Mesenchymal stem cell (in vitro differentiated cells and primary cell): Measurements from ENCODE around the gene PPP1R12B.
"Not testable (repeated sequence)": the region's sequence is repeated elsewhere in the genome, so short reads cannot be mapped to it uniquely, and the experiment has no call there.

Source experiments
- DNase-seq: peaks from one replicate; pipeline ENCODE4 v3.0.0-alpha.2; 2013
- H2AFZ ChIP-seq: one replicate; pipeline ENCODE4 v1.6.1; 2013; ENCODE audit warnings: low read depth, mild to moderate bottlenecking, control low read depth, inconsistent platforms, low read length, moderate library complexity
- H2AK5ac ChIP-seq: 2 replicates; pipeline ENCODE4 v1.6.1; 2013; ENCODE audit warnings: low read length, moderate library complexity, mild to moderate bottlenecking, inconsistent platforms; ENCODE audit not compliant: severe bottlenecking
- H2BK120ac ChIP-seq: one replicate; pipeline ENCODE4 v1.6.1; 2013; ENCODE audit warnings: low read depth, mild to moderate bottlenecking, inconsistent platforms, low read length, moderate library complexity
- H2BK12ac ChIP-seq, 2 experiments: one replicate each; pipeline ENCODE4 v1.6.1; 2013; ENCODE audit warnings: inconsistent platforms in 2 of 2, low read length in 2 of 2, mild to moderate bottlenecking in 2 of 2, moderate library complexity in 2 of 2, control low read depth in 1 of 2
- H2BK15ac ChIP-seq: one replicate; pipeline ENCODE4 v1.6.1; 2013; ENCODE audit warnings: mild to moderate bottlenecking, low read depth, inconsistent platforms; ENCODE audit not compliant: poor library complexity, severe bottlenecking
- H2BK5ac ChIP-seq: 2 replicates; pipeline ENCODE4 v1.6.1; 2013; ENCODE audit warnings: low read depth, mild to moderate bottlenecking, low read length, control low read depth, inconsistent platforms; ENCODE audit not compliant: poor library complexity, severe bottlenecking
- H3K14ac ChIP-seq, 2 experiments: one replicate each; pipeline ENCODE4 v1.6.1; 2013; ENCODE audit warnings: inconsistent platforms in 2 of 2, low read length in 2 of 2, control low read depth in 1 of 2, mild to moderate bottlenecking in 1 of 2, moderate library complexity in 1 of 2
- H3K18ac ChIP-seq, 2 experiments: one replicate each; pipeline ENCODE4 v1.6.1; 2013; ENCODE audit warnings: inconsistent platforms in 2 of 2, low read length in 2 of 2, control low read depth in 1 of 2, low read depth in 1 of 2, mild to moderate bottlenecking in 1 of 2
- H3K23ac ChIP-seq, 2 experiments: one replicate each; pipeline ENCODE4 v1.6.1; 2013; ENCODE audit warnings: inconsistent platforms in 2 of 2, low read length in 2 of 2, mild to moderate bottlenecking in 2 of 2, moderate library complexity in 2 of 2, control low read depth in 1 of 2
- H3K27ac ChIP-seq: 2 replicates; pipeline ENCODE4 v1.5.1; 2013; ENCODE audit warnings: mild to moderate bottlenecking, moderate library complexity, low read length, control low read depth, inconsistent platforms; ENCODE audit not compliant: poor library complexity, severe bottlenecking
- H3K27me3 ChIP-seq, 2 experiments: 2 replicates each; pipeline versions ENCODE4 v1.6.1 to v1.7.0; 2013; ENCODE audit warnings: low read length in 2 of 2, mild to moderate bottlenecking in 2 of 2, moderate library complexity in 2 of 2, control low read depth in 1 of 2, inconsistent platforms in 1 of 2; ENCODE audit not compliant: control insufficient read depth in 1 of 2, insufficient read depth in 1 of 2
- H3K36me3 ChIP-seq, 2 experiments: 2 replicates each; pipeline versions ENCODE4 v1.6.1 to v1.7.0; 2013; ENCODE audit warnings: low read length in 2 of 2, control low read depth in 1 of 2, inconsistent platforms in 1 of 2, low read depth in 1 of 2, mild to moderate bottlenecking in 1 of 2; ENCODE audit not compliant: insufficient read depth in 2 of 2, control insufficient read depth in 1 of 2
- H3K4ac ChIP-seq, 2 experiments: one replicate each; pipeline ENCODE4 v1.6.1; 2013; ENCODE audit warnings: inconsistent platforms in 2 of 2, low read length in 2 of 2, mild to moderate bottlenecking in 2 of 2, moderate library complexity in 2 of 2, control low read depth in 1 of 2, low read depth in 1 of 2
- H3K4me1 ChIP-seq: 2 replicates; pipeline ENCODE4 v1.6.1; 2013; ENCODE audit warnings: low read depth, low read length, control low read depth; ENCODE audit not compliant: control insufficient read depth, insufficient read depth
- H3K4me2 ChIP-seq: 2 replicates; pipeline ENCODE4 v1.6.1; 2013; ENCODE audit warnings: low read length, mild to moderate bottlenecking, inconsistent platforms; ENCODE audit not compliant: poor library complexity, severe bottlenecking
- H3K4me3 ChIP-seq, 2 experiments: 2 replicates each; pipeline versions ENCODE4 v1.5.1 to v1.7.0; 2013; ENCODE audit warnings: low read length in 2 of 2, mild to moderate bottlenecking in 2 of 2, control low read depth in 1 of 2, low read depth in 1 of 2; ENCODE audit not compliant: insufficient read depth in 1 of 2
- H3K79me1 ChIP-seq: replicated peaks from 2 replicates; pipeline ENCODE4 v1.6.1; 2013; ENCODE audit warnings: mild to moderate bottlenecking, control low read depth, low read length, inconsistent platforms; ENCODE audit not compliant: poor library complexity, severe bottlenecking
- H3K9ac ChIP-seq: 2 replicates; pipeline ENCODE4 v1.7.0; 2013; ENCODE audit warnings: mild to moderate bottlenecking, low read length, moderate library complexity
- H3K9me3 ChIP-seq: 2 replicates; pipeline ENCODE4 v1.7.0; 2013; ENCODE audit warnings: mild to moderate bottlenecking, low read length; ENCODE audit not compliant: control insufficient read depth
- H4K8ac ChIP-seq: one replicate; pipeline ENCODE4 v1.6.1; 2013; ENCODE audit warnings: inconsistent platforms, mild to moderate bottlenecking, low read length, moderate library complexity
- H4K91ac ChIP-seq: one replicate; pipeline ENCODE4 v1.6.1; 2013; ENCODE audit warnings: mild to moderate bottlenecking, low read length, inconsistent platforms
- WGBS: methylation state at CpG from one replicate; pipeline ENCODE4 v1.1.7; 2013; ENCODE audit warnings: mixed read lengths; 5-methylcytosine and 5-hydroxymethylcytosine counted together

The PPP1R12B gene

GRCh38 chr1:202471246-202471645 lies 122.7 kb downstream of the PPP1R12B start:
- H3K9me3 ChIP-seq: no peaks in the 10 kb centered on the region
- WGBS: 60% methylated on average over 1 of the region's 3 CpGs

DNA sequence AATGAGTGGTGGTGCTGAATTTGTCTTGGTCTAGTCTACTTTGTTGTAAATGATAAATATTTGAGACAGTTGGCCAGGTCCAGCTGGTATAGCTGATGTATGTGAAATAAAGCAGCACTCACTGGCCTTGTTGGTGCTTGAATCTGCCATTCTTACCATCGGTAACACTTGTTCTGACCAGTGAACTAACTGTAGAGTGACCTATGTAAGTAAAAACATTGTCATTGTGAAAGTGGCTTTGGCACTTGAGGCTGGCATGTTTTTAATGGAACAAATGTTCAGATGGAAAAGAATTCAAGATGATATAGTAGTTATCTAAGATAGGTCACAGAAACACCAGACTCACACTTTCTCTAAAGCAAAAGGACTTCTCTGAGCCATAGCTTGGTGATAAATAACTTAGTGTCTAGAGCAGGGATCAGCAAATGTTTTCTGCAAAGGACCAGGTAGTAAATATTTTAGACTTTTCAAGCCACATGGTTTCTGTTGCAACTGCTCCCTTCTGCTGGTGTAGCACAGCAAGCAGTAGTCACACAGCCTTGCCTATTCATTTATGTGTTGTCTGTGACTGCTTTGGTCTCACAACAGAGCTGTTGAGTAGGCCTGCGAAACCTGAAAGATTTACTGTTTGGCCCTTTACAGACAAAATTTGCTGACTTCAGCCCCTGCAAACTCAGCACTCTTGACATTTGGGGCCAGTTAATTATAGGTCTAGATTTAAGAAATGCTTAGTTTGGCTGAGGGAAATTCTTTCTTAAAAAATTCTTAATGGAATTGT lies 124.0 kb downstream of the PPP1R12B start:
- not testable (repeated sequence) for H3K4me3 ChIP-seq, H3K18ac ChIP-seq, H3K27me3 ChIP-seq, H3K23ac ChIP-seq, H2BK5ac ChIP-seq, H3K9me3 ChIP-seq, H3K36me3 ChIP-seq, H2AFZ ChIP-seq, H3K27ac ChIP-seq, H2BK12ac ChIP-seq, H3K4ac ChIP-seq, DNase-seq, H4K8ac ChIP-seq, H3K14ac ChIP-seq, H3K9ac ChIP-seq, H2AK5ac ChIP-seq, H2BK120ac ChIP-seq, H3K79me1 ChIP-seq, H3K4me1 ChIP-seq, H4K91ac ChIP-seq, H3K4me2 ChIP-seq, H2BK15ac ChIP-seq
- 100% methylated on average over 1 of the region's 2 CpGs for WGBS

More at GRCh38 chr1:202471246-202471645, 122.7 kb downstream of the PPP1R12B start:
- Histone ChIP-seq H2BK15ac (no peak overlapping the region), H3K4ac (no peak overlapping the region), H2BK12ac (no peak overlapping the region), H2AFZ (no peak overlapping the region), H4K91ac (no peak overlapping the region), H2BK120ac (no peak overlapping the region), H3K27me3 (no peaks in the 10 kb centered on the region), H3K36me3 (no peaks in the 10 kb centered on the region), H3K4me3 (no peak overlapping the region), H3K4me2 (no peak overlapping the region), H3K23ac (no peak overlapping the region), H3K9ac (no peak overlapping the region), H3K79me1 (peaks cover 1% of the 10 kb centered on the region), H3K4me1 (no peaks in the 10 kb centered on the region), H3K27ac (no peak overlapping the region), H3K18ac (no peak overlapping the region), H2BK5ac (no peak overlapping the region), H3K14ac (no peak overlapping the region), H4K8ac (no peak overlapping the region), H2AK5ac (no peak overlapping the region)
- DNase-seq: peak; percentile 68

GRCh38 chr1:202473266-202474045 lies 125.0 kb downstream of the PPP1R12B start:
- H2BK12ac ChIP-seq, H4K91ac ChIP-seq, DNase-seq, H3K4me1 ChIP-seq, H3K9ac ChIP-seq, H3K4me3 ChIP-seq, H2BK120ac ChIP-seq, H3K27me3 ChIP-seq, H3K4me2 ChIP-seq, H2BK5ac ChIP-seq, H2AK5ac ChIP-seq, H3K18ac ChIP-seq, H3K14ac ChIP-seq, H3K79me1 ChIP-seq, H4K8ac ChIP-seq, H3K27ac ChIP-seq, H3K36me3 ChIP-seq, H2AFZ ChIP-seq, H2BK15ac ChIP-seq, H3K4ac ChIP-seq, H3K23ac ChIP-seq, H3K9me3 ChIP-seq: not testable (repeated sequence)
- WGBS: 87% methylated on average over 6 of the region's 6 CpGs

- H2BK5ac ChIP-seq, H4K8ac ChIP-seq, H2AFZ ChIP-seq, H3K27ac ChIP-seq, H2AK5ac ChIP-seq, H3K9ac ChIP-seq, H3K4me1 ChIP-seq, DNase-seq, H3K4me3 ChIP-seq, H3K4me2 ChIP-seq, H2BK12ac ChIP-seq, H3K4ac ChIP-seq, H3K14ac ChIP-seq, H2BK15ac ChIP-seq, H3K9me3 ChIP-seq, H3K79me1 ChIP-seq, H3K18ac ChIP-seq, H3K23ac ChIP-seq, H3K27me3 ChIP-seq, H4K91ac ChIP-seq, H3K36me3 ChIP-seq, H2BK120ac ChIP-seq: not testable (repeated sequence)
These were observed 131.2 kb downstream of the PPP1R12B start for GRCh38 chr1:202479661-202480060.
